ENCODE measurements around the gene CHTF18.
"Not testable (repeated sequence)": the region's sequence is repeated elsewhere in the genome, so short reads cannot be mapped to it uniquely, and the experiment has no call there.

Gene CHTF18

DNA sequence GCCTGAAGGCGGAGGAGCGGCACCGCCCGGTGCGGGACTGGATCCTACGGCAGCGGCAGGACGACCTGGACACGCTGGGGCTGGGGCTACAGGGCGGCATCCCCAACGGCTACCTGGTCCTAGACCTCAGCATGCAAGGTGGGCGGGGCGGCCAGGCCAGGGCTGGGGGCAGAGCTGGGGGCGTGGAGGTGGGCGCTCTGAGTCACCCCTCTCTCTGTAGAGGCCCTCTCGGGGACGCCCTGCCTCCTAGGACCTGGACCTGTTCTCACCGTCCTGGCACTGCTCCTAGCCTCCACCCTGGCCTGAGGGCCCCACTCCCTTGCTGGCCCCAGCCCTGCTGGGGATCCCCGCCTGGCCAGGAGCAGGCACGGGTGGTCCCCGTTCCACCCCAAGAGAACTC, 20.0 kb upstream of the CHTF18 start:
- Histone ChIP-seq H3K27me3 (replicated peaks; ENCODE audit: control insufficient read depth, insufficient read depth, low read length) (peaks cover 7% of the 10 kb centered on the region), H3K36me3 (ENCODE audit: control insufficient read depth, insufficient read depth, low read length, severe bottlenecking) (no peaks in the 10 kb centered on the region), H3K4me3 (ENCODE audit: low read length) (no peak overlapping the region), H3K4me1 (ENCODE audit: control insufficient read depth, insufficient read depth, low read length) (no peaks in the 10 kb centered on the region), H3K9ac (ENCODE audit: low read length) (no peak overlapping the region), H3K9me3 (ENCODE audit: control insufficient read depth, low read length) (no peaks in the 10 kb centered on the region)
- no peak for DNase-seq (ENCODE audit: low read depth)

DNA sequence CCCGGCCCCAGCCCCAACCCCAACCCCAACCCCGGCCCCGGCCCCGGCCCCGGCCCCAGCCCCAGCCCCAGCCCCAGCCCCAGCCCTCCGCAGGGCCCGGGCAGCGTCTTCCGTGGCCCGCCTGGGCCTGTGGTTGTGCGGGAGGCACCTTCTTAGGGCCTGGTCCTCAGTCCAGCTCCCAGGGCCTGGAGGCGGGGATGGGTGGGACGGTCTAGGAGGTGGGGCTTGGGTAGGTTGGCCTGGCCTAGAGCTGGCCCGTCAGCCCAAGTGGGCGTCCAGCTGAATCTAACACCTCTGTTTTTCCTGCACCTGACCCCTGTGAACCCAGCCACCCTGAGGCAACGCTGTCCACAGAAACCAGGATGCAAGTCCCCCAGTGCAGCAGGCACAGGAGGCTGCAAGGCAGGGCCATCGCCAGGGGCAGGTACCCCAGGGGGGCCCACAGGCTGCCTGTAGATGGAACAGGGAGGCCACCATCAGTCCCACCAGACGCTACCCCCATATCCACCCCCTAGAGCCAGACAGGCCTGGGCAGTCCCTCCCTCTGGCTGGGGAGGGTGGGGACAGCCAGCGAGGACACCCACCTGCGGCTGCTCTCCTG, 19.1 kb upstream of the CHTF18 start:
- H3K9me3 ChIP-seq (ENCODE audit: control insufficient read depth, low read length): no peaks in the 10 kb centered on the region
- H3K36me3 ChIP-seq (ENCODE audit: control insufficient read depth, insufficient read depth, low read length, severe bottlenecking): no peaks in the 10 kb centered on the region
- peaks cover 7% of the 10 kb centered on the region for H3K27me3 ChIP-seq (replicated peaks; ENCODE audit: control insufficient read depth, insufficient read depth, low read length)
- H3K9ac ChIP-seq (ENCODE audit: low read length): no peak overlapping the region
- no peak overlapping the region for H3K4me3 ChIP-seq (ENCODE audit: low read length)
- H3K4me1 ChIP-seq (ENCODE audit: control insufficient read depth, insufficient read depth, low read length): no peaks in the 10 kb centered on the region
- DNase-seq (ENCODE audit: low read depth): no peak

DNA sequence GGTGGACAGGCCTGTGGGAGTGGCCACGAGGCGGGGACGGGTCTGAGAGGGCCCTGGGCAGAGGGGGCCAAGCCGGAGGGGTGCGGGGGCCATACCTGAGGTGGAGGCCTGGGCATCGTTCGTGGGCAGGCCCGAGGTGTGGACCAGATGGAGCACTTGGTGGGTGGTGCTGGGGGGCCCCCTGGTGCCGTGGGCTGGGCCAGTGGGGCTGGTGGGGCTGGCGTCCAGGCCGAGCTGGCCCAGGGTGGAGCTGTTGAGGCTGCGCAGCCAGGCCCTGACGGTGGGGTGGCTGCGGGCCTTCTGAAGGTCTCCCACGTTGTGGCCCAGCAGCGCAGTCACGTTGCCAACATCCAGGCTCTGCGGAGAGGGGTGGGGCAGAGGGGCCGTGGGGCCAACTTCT, 18.5 kb upstream of the CHTF18 start:
- no peaks in the 10 kb centered on the region for H3K36me3 ChIP-seq (ENCODE audit: control insufficient read depth, insufficient read depth, low read length, severe bottlenecking)

DNA sequence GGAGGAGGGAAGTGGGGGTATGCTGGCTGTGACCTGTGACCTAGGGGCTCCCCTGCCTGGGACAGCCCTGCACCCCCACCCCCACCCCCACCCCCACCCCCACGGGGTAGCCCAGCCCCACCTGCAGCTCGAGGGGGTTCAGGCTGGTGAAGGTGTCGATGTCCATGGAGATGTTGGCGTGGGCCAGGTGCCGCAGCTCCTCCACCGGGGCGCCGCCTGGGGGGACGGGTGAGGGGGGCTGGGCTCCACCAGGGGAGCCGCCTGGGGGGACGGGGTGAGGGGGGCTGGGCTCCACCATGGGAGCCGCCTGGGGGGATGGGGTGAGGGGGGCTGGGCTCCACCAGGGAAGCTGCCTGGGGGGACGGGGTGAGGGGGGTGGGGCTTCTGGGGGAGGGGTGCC, 18.0 kb upstream of the CHTF18 start:
- DNase-seq (ENCODE audit: low read depth): no peak
- Histone ChIP-seq H3K9ac (ENCODE audit: low read length) (no peak overlapping the region), H3K4me3 (ENCODE audit: low read length) (no peak overlapping the region), H3K36me3 (ENCODE audit: control insufficient read depth, insufficient read depth, low read length, severe bottlenecking) (no peaks in the 10 kb centered on the region), H3K4me1 (ENCODE audit: control insufficient read depth, insufficient read depth, low read length) (no peaks in the 10 kb centered on the region), H3K9me3 (ENCODE audit: control insufficient read depth, low read length) (no peaks in the 10 kb centered on the region), H3K27me3 (replicated peaks; ENCODE audit: control insufficient read depth, insufficient read depth, low read length) (peaks cover 7% of the 10 kb centered on the region)

More for the DNA sequence above, 18.5 kb upstream of the CHTF18 start:
- peaks cover 7% of the 10 kb centered on the region for H3K27me3 ChIP-seq (replicated peaks; ENCODE audit: control insufficient read depth, insufficient read depth, low read length)
- no peak for DNase-seq (ENCODE audit: low read depth)
- H3K9me3 ChIP-seq (ENCODE audit: control insufficient read depth, low read length): no peaks in the 10 kb centered on the region
- no peak overlapping the region for H3K4me3 ChIP-seq (ENCODE audit: low read length)
- no peaks in the 10 kb centered on the region for H3K4me1 ChIP-seq (ENCODE audit: control insufficient read depth, insufficient read depth, low read length)
- H3K9ac ChIP-seq (ENCODE audit: low read length): no peak overlapping the region

DNA sequence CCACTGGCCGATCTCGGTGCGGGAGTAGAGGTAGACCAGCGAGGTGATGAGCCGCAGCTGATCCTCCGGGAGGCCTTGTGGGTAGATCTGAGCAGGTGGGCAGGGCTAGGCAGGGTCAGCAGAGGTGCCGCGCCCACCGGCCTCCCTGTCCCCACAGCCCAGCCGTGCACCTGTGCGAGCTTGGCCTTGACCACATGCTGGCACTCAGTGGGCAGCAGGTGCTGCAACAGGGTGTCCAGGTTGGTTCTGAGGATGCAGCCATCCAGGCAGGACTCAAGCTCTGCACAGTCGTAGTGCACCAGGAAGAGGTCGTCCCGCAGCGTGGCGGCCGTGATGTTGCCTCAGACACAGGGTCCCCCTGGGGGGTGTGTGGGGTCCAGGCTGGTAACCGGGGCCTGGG, 15.5 kb upstream of the CHTF18 start:
- Histone ChIP-seq H3K9me3 (ENCODE audit: control insufficient read depth, low read length) (no peaks in the 10 kb centered on the region), H3K4me1 (ENCODE audit: control insufficient read depth, insufficient read depth, low read length) (no peaks in the 10 kb centered on the region), H3K4me3 (ENCODE audit: low read length) (no peak overlapping the region), H3K36me3 (ENCODE audit: control insufficient read depth, insufficient read depth, low read length, severe bottlenecking) (no peaks in the 10 kb centered on the region), H3K9ac (ENCODE audit: low read length) (no peak overlapping the region), H3K27me3 (replicated peaks; ENCODE audit: control insufficient read depth, insufficient read depth, low read length) (peaks cover 11% of the 10 kb centered on the region)
- no peak for DNase-seq (ENCODE audit: low read depth)

DNA sequence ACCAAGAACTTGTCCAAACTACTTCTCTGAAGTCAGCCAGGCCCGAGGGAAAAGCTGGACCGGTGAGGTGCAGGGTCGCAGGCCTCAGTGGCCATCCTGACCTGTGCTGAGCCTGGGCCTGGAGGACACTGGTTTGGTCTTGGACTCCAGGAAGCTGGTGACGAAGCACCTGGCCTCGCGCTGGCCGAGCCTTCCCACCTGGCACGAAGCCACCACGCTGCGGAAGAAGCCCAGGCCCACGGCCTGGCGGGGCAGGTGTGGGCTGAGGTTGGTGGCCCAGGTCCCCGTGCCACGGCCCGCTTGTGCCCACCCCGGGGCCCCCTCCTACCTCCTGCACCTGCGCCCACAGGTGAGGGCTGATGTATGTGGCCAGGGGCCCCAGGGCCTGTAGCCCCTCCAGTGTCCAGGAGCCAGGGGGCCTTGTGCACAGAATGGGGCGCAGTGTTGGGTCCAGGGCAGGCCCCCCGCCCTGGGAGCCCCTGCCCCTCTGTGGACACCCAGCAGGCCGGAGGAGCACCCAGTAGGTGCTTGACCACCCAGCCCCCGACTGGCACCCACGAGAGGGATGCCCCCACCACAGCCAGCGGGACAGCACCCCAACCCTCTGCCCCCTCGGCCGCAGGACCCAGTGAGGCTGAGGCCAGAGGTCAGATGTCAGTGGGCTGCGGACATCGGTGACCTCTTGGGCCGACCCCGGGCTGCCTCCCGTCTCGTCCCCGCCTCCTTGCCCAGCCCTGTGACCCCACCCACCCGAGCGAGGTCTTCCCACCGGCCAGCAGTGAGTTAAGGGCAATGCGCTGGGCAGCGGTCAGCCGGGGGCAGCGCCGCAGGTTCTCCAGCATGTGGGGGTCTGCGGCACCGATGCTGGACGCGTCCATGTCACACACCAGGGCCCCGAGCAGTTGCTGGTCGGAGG, 14.1 kb upstream of the CHTF18 start:
- H3K4me1 ChIP-seq (ENCODE audit: control insufficient read depth, insufficient read depth, low read length): no peaks in the 10 kb centered on the region
- H3K9ac ChIP-seq (ENCODE audit: low read length): no peak overlapping the region
- no peaks in the 10 kb centered on the region for H3K36me3 ChIP-seq (ENCODE audit: control insufficient read depth, insufficient read depth, low read length, severe bottlenecking)
- no peak for DNase-seq (ENCODE audit: low read depth)
- peaks cover 24% of the 10 kb centered on the region for H3K27me3 ChIP-seq (replicated peaks; ENCODE audit: control insufficient read depth, insufficient read depth, low read length)
- no peak overlapping the region for H3K4me3 ChIP-seq (ENCODE audit: low read length)
- H3K9me3 ChIP-seq (ENCODE audit: control insufficient read depth, low read length): no peaks in the 10 kb centered on the region

DNA sequence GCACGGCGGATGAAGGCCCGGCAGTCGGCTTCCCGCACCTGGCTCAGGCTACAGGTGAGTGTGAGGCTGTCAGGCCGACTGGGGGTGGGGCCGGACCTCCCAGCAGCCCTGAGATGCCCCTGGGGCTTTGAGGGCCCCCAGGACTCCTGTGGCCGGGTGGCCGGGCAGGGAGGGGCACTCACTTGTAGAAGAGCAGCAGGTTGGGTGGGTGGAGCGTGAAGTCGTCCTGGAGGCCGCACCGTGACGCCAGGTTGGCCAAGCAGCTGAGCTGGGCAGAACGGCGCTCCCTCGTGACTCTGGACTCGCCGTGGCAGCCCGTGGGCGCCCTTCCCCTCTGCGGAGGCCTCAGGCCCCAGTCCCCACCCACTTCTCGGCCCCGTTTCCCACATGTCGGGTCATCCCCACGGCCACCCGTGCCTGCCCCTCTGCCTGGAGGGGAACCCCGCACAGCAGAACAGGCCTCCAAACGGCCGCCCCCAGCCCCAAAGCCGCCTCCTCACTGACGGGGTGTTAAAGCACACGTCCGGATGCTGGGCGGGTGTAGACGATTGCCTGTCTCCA, 13.1 kb upstream of the CHTF18 start:
- H3K4me3 ChIP-seq (ENCODE audit: low read length): no peak overlapping the region
- no peak overlapping the region for H3K9ac ChIP-seq (ENCODE audit: low read length)

DNA sequence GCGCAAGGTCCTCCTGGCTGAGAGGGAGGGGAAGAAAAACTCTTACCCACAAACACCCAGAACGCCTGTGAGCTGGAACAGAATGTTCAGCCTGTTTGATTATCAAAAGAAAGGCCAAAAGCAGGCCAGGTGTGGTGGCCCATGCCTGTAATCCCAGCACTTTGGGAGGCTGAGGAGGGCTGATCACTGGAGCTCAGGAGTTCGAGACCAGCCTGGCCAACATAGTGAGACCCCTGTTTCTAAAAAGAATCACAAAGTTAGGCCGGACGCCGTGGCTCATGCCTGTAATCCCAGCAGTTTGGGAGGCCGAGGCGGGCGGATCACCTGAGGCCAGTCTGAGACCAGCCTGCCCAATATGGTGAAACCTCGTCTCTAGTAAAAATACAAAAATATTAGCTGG, 12.1 kb upstream of the CHTF18 start:
- not testable (repeated sequence) for H3K4me1 ChIP-seq (ENCODE audit: control insufficient read depth, insufficient read depth, low read length); H3K9me3 ChIP-seq (ENCODE audit: control insufficient read depth, low read length); H3K4me3 ChIP-seq (ENCODE audit: low read length); H3K9ac ChIP-seq (ENCODE audit: low read length); H3K36me3 ChIP-seq (ENCODE audit: control insufficient read depth, insufficient read depth, low read length, severe bottlenecking); DNase-seq (ENCODE audit: low read depth)
- H3K27me3 ChIP-seq (replicated peaks; ENCODE audit: control insufficient read depth, insufficient read depth, low read length): peaks cover 30% of the 10 kb centered on the region

More for the DNA sequence above, 13.1 kb upstream of the CHTF18 start:
- no peaks in the 10 kb centered on the region for H3K4me1 ChIP-seq (ENCODE audit: control insufficient read depth, insufficient read depth, low read length)
- DNase-seq (ENCODE audit: low read depth): no peak
- no peaks in the 10 kb centered on the region for H3K9me3 ChIP-seq (ENCODE audit: control insufficient read depth, low read length)
- no peaks in the 10 kb centered on the region for H3K36me3 ChIP-seq (ENCODE audit: control insufficient read depth, insufficient read depth, low read length, severe bottlenecking)
- peaks cover 30% of the 10 kb centered on the region for H3K27me3 ChIP-seq (replicated peaks; ENCODE audit: control insufficient read depth, insufficient read depth, low read length)

DNA sequence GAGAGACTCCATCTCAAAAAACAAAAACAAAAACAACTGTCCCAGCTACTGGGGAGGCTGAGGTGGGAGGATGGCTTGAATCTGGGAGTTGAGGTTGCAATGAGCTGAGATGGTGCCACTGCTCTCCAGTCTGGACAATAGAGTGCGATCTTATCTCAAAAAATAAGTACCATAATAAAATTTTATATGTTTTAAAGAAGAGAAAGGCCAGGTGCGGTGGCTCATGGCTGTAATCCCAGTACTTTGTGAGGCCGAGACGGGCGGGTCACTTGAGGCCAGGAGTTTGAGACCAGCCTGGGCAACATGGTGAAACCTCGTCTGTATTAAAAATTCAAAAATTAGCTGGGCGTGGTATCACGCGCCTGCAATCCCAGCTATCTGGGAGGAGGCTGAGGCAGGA, 11.6 kb upstream of the CHTF18 start:
- Histone ChIP-seq H3K9me3 (ENCODE audit: control insufficient read depth, low read length) (no peaks in the 10 kb centered on the region), H3K4me1 (ENCODE audit: control insufficient read depth, insufficient read depth, low read length) (peaks cover 4% of the 10 kb centered on the region), H3K36me3 (ENCODE audit: control insufficient read depth, insufficient read depth, low read length, severe bottlenecking) (no peaks in the 10 kb centered on the region), H3K27me3 (replicated peaks; ENCODE audit: control insufficient read depth, insufficient read depth, low read length) (peaks cover 30% of the 10 kb centered on the region), H3K9ac (ENCODE audit: low read length) (no peak overlapping the region), H3K4me3 (ENCODE audit: low read length) (no peak overlapping the region)
- no peak for DNase-seq (ENCODE audit: low read depth)

DNA sequence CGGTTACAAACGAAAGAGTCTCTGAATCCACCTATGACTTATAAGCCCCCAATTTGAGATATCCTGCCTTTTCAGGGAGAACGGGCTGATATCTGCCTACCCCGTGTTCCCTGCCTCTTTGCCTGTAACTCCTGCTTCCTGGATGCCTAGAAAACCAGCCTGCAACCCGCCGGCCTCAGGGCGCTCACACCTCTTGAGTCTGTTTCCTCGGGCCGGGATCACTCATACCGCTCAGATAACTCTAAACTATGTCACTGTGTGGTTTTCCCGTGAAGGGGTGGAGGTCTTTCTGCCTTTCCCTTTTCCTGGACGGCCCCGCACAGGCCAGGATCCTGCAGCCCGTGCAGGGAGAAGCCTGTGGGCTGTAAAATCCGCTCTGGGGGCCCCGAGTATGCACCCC, 10.6 kb upstream of the CHTF18 start:
- Histone ChIP-seq H3K4me1 (ENCODE audit: control insufficient read depth, insufficient read depth, low read length) (peaks cover 4% of the 10 kb centered on the region), H3K36me3 (ENCODE audit: control insufficient read depth, insufficient read depth, low read length, severe bottlenecking) (no peaks in the 10 kb centered on the region), H3K9me3 (ENCODE audit: control insufficient read depth, low read length) (no peaks in the 10 kb centered on the region), H3K9ac (ENCODE audit: low read length) (no peak overlapping the region), H3K27me3 (replicated peaks; ENCODE audit: control insufficient read depth, insufficient read depth, low read length) (peaks cover 37% of the 10 kb centered on the region), H3K4me3 (ENCODE audit: low read length) (no peak overlapping the region)
- peak; percentile 8 for DNase-seq (ENCODE audit: low read depth)

DNA sequence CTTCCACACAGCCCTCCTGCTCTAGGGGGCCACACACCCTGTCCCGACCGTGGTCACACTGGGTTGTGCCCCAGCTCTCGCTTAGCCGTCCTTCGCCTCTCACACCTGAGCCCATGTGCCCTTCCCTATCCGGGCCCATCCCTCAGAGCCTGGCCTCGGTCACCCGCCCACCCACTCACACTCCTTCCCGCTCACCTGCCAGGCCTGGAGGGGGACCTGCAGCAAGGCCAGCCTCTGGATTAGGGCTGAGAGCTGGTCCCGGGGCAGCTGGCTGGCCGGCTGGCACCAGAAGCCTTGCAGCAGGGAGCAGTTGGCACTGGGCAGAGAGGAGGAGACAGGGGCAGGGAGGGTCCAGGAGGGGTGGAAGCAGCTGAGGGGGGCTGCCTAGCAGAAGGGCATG, 10.0 kb upstream of the CHTF18 start:
- no peak overlapping the region for H3K4me3 ChIP-seq (ENCODE audit: low read length)
- peaks cover 41% of the 10 kb centered on the region for H3K27me3 ChIP-seq (replicated peaks; ENCODE audit: control insufficient read depth, insufficient read depth, low read length)
- peaks cover 4% of the 10 kb centered on the region for H3K4me1 ChIP-seq (ENCODE audit: control insufficient read depth, insufficient read depth, low read length)
- no peaks in the 10 kb centered on the region for H3K36me3 ChIP-seq (ENCODE audit: control insufficient read depth, insufficient read depth, low read length, severe bottlenecking)
- H3K9me3 ChIP-seq (ENCODE audit: control insufficient read depth, low read length): no peaks in the 10 kb centered on the region
- H3K9ac ChIP-seq (ENCODE audit: low read length): no peak overlapping the region
- DNase-seq (ENCODE audit: low read depth): no peak
